Measurements from ENCODE around the gene ZC3H6. TPM values are rescaled to one million over a fixed set of nuclear protein-coding genes. Genes with fewer than 3 reads are reported as not detected.
A peak's percentile ranks its signal among the peaks of the same experiment; 100 is the strongest.

The ZC3H6 gene
- total and polyA plus RNA-seq, 2 of the 13 experiments (the other 11 are each of a cell fraction or from before 2014, with no cell fraction given), result 0.71 to 0.93 TPM

GRCh38 chr2:112317303-112318158 is 42.1 kb downstream of the ZC3H6 start (continued):
- 0 out of 2 replicates have a peak, but pooled peaks have one; percentile 30 for TF ChIP-seq FOXP4 (CRISPR knock-in tag; IDR thresholded peaks at IDR 0.05)
- TF ChIP-seq, protein P1, sequence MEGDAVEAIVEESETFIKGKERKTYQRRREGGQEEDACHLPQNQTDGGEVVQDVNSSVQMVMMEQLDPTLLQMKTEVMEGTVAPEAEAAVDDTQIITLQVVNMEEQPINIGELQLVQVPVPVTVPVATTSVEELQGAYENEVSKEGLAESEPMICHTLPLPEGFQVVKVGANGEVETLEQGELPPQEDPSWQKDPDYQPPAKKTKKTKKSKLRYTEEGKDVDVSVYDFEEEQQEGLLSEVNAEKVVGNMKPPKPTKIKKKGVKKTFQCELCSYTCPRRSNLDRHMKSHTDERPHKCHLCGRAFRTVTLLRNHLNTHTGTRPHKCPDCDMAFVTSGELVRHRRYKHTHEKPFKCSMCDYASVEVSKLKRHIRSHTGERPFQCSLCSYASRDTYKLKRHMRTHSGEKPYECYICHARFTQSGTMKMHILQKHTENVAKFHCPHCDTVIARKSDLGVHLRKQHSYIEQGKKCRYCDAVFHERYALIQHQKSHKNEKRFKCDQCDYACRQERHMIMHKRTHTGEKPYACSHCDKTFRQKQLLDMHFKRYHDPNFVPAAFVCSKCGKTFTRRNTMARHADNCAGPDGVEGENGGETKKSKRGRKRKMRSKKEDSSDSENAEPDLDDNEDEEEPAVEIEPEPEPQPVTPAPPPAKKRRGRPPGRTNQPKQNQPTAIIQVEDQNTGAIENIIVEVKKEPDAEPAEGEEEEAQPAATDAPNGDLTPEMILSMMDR (CRISPR knock-in tag; IDR thresholded peaks at IDR 0.05), result no peak
- no peak for TF ChIP-seq RXRA (CRISPR knock-in tag; IDR thresholded peaks at IDR 0.05)
- TF ChIP-seq, protein P2, sequence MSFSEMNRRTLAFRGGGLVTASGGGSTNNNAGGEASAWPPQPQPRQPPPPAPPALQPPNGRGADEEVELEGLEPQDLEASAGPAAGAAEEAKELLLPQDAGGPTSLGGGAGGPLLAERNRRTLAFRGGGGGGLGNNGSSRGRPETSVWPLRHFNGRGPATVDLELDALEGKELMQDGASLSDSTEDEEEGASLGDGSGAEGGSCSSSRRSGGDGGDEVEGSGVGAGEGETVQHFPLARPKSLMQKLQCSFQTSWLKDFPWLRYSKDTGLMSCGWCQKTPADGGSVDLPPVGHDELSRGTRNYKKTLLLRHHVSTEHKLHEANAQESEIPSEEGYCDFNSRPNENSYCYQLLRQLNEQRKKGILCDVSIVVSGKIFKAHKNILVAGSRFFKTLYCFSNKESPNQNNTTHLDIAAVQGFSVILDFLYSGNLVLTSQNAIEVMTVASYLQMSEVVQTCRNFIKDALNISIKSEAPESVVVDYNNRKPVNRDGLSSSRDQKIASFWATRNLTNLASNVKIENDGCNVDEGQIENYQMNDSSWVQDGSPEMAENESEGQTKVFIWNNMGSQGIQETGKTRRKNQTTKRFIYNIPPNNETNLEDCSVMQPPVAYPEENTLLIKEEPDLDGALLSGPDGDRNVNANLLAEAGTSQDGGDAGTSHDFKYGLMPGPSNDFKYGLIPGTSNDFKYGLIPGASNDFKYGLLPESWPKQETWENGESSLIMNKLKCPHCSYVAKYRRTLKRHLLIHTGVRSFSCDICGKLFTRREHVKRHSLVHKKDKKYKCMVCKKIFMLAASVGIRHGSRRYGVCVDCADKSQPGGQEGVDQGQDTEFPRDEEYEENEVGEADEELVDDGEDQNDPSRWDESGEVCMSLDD (CRISPR knock-in tag; IDR thresholded peaks at IDR 0.05; ENCODE audit: borderline replicate concordance), result no peak
- TF ChIP-seq ZBTB44 (CRISPR knock-in tag; IDR thresholded peaks at IDR 0.05), result no peak
- no peak for TF ChIP-seq RELA (CRISPR knock-in tag; IDR thresholded peaks at IDR 0.05)
- TF ChIP-seq FOXJ3 (CRISPR knock-in tag; IDR thresholded peaks at IDR 0.05; ENCODE audit: borderline replicate concordance), result peak; percentile 39; the same call in 1 of the 2 replicates
- no peak for TF ChIP-seq KLF13 (CRISPR knock-in tag; IDR thresholded peaks at IDR 0.05)
- TF ChIP-seq HDAC2 (CRISPR knock-in tag; IDR thresholded peaks at IDR 0.05), result no peak
- no peak for TF ChIP-seq ATF7-NPFF (CRISPR knock-in tag; IDR thresholded peaks at IDR 0.05; ENCODE audit: low read depth)
- TF ChIP-seq ZNF468 (CRISPR knock-in tag; IDR thresholded peaks at IDR 0.05), result no peak
- TF ChIP-seq FOXK2 (IDR thresholded peaks at IDR 0.05), result no peak
- no peak for TF ChIP-seq POLR2G (IDR thresholded peaks at IDR 0.05; ENCODE audit: low read depth, low read length)
- TF ChIP-seq ZNF564 (CRISPR knock-in tag; IDR thresholded peaks at IDR 0.05), result no peak
- no peak for TF ChIP-seq ZNF770 (CRISPR knock-in tag; IDR thresholded peaks at IDR 0.05)
- no peak for TF ChIP-seq RFX5 (IDR thresholded peaks at IDR 0.05; ENCODE audit: low read depth, low read length)
- TF ChIP-seq DRAP1 (CRISPR knock-in tag; IDR thresholded peaks at IDR 0.05), result peak; percentile 11; the same call in 1 of the 2 replicates
- peak; percentile 78; the same call in 1 of the 2 replicates for TF ChIP-seq SMARCC2 (IDR thresholded peaks at IDR 0.05)
- TF ChIP-seq NCOA2 (CRISPR knock-in tag; IDR thresholded peaks at IDR 0.05), result peak; percentile 67
